OCI-LY3 (cell line): Measurements from ENCODE around the gene COQ8B.

Experiments
- H2AFZ ChIP-seq: fragments of 200-600, 300-600 bp; shearing (Covaris generic); 2 replicates; pipeline ENCODE4 v1.6.0; 2014; ENCODE audit warnings: antibody characterized with exemption, low read depth, low read length
- H3K27ac ChIP-seq: fragments of 200-600, 300-600 bp; sonication (generic); 2 replicates; pipeline ENCODE4 v1.5.1; 2014; ENCODE audit warnings: mild to moderate bottlenecking, low read length, moderate library complexity, mixed read lengths
- H3K27me3 ChIP-seq: fragments of 200-600, 300-600 bp; sonication (generic); 2 replicates; pipeline ENCODE4 v1.6.1; 2014; ENCODE audit warnings: low read depth, low read length, mixed read lengths
- H3K36me3 ChIP-seq: fragments of 200-600, 300-600 bp; sonication (generic); replicated peaks from 2 replicates; pipeline ENCODE3; 2014; ENCODE audit warnings: low read depth, low read length, mixed read lengths
- H3K4me1 ChIP-seq: fragments of 300-600, 200-600 bp; sonication (generic); 2 replicates; pipeline ENCODE4 v1.6.1; 2014; ENCODE audit warnings: low read length, mixed read lengths
- H3K4me2 ChIP-seq: fragments of 200-600, 300-600 bp; sonication (generic); 2 replicates; pipeline ENCODE4 v1.6.1; 2014; ENCODE audit warnings: low read length, mixed read lengths
- H3K4me3 ChIP-seq: fragments of 300-600, 200-600 bp; sonication (generic); 2 replicates; pipeline ENCODE4 v1.5.1; 2014; ENCODE audit warnings: antibody characterized with exemption, mild to moderate bottlenecking, low read length, moderate library complexity
- H3K79me2 ChIP-seq: fragments of 300-600, 200-600 bp; shearing (Covaris generic); 2 replicates; pipeline ENCODE4 v1.6.1; 2014; ENCODE audit warnings: mild to moderate bottlenecking, low read length, mixed read lengths
- H3K9ac ChIP-seq: fragments of 300-600, 200-600 bp; shearing (Covaris generic); 2 replicates; pipeline ENCODE4 v1.6.0; 2014; ENCODE audit warnings: mild to moderate bottlenecking, low read length, moderate library complexity
- H3K9me3 ChIP-seq: fragments of 200-600, 300-600 bp; shearing (Covaris generic); 2 replicates; pipeline ENCODE4 v1.6.1; 2014; ENCODE audit warnings: low read length, mixed read lengths; ENCODE audit not compliant: insufficient read depth
- H4K20me1 ChIP-seq: fragments of 200-600, 300-600 bp; sonication (generic); 2 replicates; pipeline ENCODE4 v1.6.1; 2016; ENCODE audit warnings: low read length, mixed read lengths; ENCODE audit not compliant: insufficient read depth
- EZH2phosphoT487 ChIP-seq: fragments of 200-600 bp; shearing (Covaris generic); IDR thresholded peaks from 2 replicates; pipeline ENCODE4 v1.6.1; 2018; ENCODE audit warnings: antibody characterized with exemption, mixed run types, low read depth
- TF ChIP-seq, protein P1 (sequence below): fragments of 200-600, 300-600 bp; sonication (generic); IDR thresholded peaks from 2 replicates; pipeline ENCODE4 v1.5.1; 2014; ENCODE audit warnings: antibody characterized with exemption, low read length, low read depth

COQ8B gene

DNA sequence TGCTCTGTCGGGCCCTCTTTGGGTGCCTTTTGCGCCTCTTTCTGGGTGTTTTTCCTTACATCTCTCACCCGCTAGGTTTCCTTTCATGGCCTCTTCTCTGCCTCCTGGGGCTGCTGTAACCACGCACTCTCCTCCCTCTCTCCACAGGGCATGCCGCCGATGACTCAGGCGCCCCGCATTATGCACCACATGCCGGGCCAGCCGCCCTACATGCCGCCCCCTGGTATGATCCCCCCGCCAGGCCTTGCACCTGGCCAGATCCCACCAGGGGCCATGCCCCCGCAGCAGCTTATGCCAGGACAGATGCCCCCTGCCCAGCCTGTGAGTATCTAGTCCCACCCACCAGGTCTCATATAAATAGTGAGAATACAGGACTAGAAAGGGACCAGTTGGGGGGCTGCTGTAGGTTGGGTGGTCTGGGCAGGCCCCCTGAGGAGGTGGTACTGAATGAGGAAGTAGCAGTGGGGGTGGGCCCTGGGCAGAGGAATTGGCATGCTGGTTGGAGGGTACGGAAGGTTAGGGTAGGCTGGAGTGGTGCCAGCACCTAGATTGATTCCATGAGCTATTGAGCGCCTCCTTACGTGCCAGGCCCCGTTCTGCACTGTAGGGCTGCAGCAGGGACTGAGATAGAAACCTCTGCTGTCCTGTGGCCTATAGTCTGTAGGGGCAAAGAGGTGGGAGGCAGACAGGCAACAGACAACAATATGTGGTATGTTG, 46.2 kb upstream of the COQ8B start:
- Histone ChIP-seq H3K9me3 (no peaks in the 10 kb centered on the region), H3K4me2 (no peak overlapping the region), H3K4me1 (0 out of 2 replicates have a peak, but pooled peaks cover 4% of the 10 kb centered on the region), H3K9ac (no peak overlapping the region), H3K36me3 (peaks cover 76% of the 10 kb centered on the region), H4K20me1 (peaks cover 58% of the 10 kb centered on the region), H3K27ac (no peak overlapping the region), H3K4me3 (no peak overlapping the region), H3K27me3 (no peaks in the 10 kb centered on the region), H2AFZ (no peak overlapping the region), H3K79me2 (peaks cover 50% of the 10 kb centered on the region)
- TF ChIP-seq, protein P1, sequence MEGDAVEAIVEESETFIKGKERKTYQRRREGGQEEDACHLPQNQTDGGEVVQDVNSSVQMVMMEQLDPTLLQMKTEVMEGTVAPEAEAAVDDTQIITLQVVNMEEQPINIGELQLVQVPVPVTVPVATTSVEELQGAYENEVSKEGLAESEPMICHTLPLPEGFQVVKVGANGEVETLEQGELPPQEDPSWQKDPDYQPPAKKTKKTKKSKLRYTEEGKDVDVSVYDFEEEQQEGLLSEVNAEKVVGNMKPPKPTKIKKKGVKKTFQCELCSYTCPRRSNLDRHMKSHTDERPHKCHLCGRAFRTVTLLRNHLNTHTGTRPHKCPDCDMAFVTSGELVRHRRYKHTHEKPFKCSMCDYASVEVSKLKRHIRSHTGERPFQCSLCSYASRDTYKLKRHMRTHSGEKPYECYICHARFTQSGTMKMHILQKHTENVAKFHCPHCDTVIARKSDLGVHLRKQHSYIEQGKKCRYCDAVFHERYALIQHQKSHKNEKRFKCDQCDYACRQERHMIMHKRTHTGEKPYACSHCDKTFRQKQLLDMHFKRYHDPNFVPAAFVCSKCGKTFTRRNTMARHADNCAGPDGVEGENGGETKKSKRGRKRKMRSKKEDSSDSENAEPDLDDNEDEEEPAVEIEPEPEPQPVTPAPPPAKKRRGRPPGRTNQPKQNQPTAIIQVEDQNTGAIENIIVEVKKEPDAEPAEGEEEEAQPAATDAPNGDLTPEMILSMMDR: no peak
- no peak for TF ChIP-seq EZH2phosphoT487

DNA sequence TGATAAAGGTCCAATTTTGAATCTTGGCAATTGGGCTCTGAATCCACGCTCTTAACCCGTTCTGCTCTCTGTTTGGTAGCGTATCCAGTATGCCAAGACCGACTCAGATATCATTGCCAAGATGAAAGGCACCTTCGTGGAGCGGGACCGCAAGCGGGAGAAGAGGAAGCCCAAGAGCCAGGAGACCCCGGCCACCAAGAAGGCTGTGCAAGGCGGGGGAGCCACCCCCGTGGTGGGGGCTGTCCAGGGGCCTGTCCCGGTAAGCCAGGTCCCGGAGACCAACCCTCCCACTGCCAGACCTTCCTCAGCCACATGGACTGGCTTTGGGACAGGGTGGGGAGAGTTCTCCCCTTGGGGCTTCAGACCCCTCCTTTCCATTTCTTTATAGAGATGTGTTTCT, 42.7 kb upstream of the COQ8B start:
- no peak overlapping the region for H3K4me3 ChIP-seq

DNA sequence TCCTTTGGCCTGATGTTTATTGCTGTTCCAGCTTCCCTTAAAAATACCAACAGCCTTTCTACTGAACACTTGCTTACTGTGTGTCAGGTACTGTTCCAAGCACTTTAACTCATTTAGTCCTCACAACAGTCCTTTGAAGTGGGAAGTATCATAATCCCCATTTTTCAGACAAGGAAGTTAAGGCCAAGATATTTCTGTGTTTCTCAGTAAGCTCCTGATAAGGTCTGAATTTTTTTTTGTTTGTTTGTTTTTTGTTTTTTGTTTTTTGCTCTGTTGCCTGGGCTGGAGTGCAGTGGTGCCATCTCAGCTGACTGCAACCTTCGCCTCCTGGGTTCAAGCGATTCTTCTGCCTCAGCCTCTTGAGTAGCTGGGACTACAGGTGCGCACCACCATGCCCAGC, 41.8 kb upstream of the COQ8B start:
- peaks cover 76% of the 10 kb centered on the region for H3K36me3 ChIP-seq
- no peak overlapping the region for H2AFZ ChIP-seq
- no peak overlapping the region for H3K9ac ChIP-seq
- H3K27me3 ChIP-seq: no peaks in the 10 kb centered on the region
- H4K20me1 ChIP-seq: peaks cover 71% of the 10 kb centered on the region
- H3K79me2 ChIP-seq: peaks cover 87% of the 10 kb centered on the region
- no peak overlapping the region for H3K4me3 ChIP-seq
- H3K9me3 ChIP-seq: no peaks in the 10 kb centered on the region
- H3K4me1 ChIP-seq: peaks cover 33% of the 10 kb centered on the region
- no peak overlapping the region for H3K4me2 ChIP-seq
- TF ChIP-seq, protein P1: no peak
- TF ChIP-seq EZH2phosphoT487: no peak
- no peak overlapping the region for H3K27ac ChIP-seq

More for the DNA sequence above, 42.7 kb upstream of the COQ8B start:
- Histone ChIP-seq H3K27me3 (no peaks in the 10 kb centered on the region), H3K9ac (no peak overlapping the region), H3K4me1 (peaks cover 26% of the 10 kb centered on the region), H3K36me3 (peaks cover 83% of the 10 kb centered on the region), H3K4me2 (no peak overlapping the region), H3K9me3 (no peaks in the 10 kb centered on the region), H2AFZ (no peak overlapping the region), H4K20me1 (peaks cover 77% of the 10 kb centered on the region), H3K27ac (no peak overlapping the region), H3K79me2 (peaks cover 83% of the 10 kb centered on the region)
- TF ChIP-seq EZH2phosphoT487: no peak
- TF ChIP-seq, protein P1: no peak

DNA sequence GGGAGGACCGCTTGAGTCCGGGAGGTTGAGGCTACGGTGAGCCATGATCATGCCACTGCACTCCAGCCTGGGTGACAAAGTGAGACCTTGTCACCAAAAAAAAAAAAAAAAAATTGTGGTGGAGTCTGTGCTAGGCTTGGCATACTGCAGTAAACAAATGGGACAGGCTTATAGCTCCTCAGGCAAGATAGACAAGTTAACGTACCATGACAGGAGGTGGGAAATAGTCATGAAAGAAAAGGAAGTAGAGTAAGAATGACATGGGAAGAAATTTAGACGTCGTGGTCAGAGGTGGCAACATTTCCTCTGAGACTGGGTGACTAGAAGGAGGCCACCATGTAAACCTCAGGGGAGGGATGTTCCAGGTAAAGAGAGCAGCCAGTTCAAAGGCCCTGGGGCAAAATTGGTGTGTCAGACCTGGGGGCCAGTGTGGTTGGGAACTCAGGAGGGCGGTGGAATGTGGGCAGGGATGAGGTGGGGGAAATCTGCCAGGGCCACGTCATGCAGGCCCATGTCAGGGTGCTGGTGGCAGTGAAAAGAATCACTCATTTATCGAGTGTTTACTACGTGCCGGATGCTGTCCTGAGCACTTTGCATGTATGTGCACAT, 39.9 kb upstream of the COQ8B start:
- Histone ChIP-seq H3K36me3 (peaks cover 67% of the 10 kb centered on the region), H3K27me3 (no peaks in the 10 kb centered on the region), H3K79me2 (peaks cover 89% of the 10 kb centered on the region), H3K4me1 (peaks cover 41% of the 10 kb centered on the region), H3K27ac (no peak overlapping the region), H3K4me3 (no peak overlapping the region), H3K9me3 (no peaks in the 10 kb centered on the region), H3K9ac (no peak overlapping the region), H2AFZ (no peak overlapping the region), H3K4me2 (no peak overlapping the region), H4K20me1 (peaks cover 54% of the 10 kb centered on the region)
- TF ChIP-seq EZH2phosphoT487: no peak
- TF ChIP-seq, protein P1: no peak
